Panc1 (cell line): ENCODE results near the gene RNF19B.

Experiments used
- CTCF ChIP-seq: fragments of 450-650 bp; IDR thresholded peaks from 2 replicates; pipeline ENCODE4 v1.5.1; 2017; ENCODE audit warnings: mild to moderate bottlenecking
- SIN3A ChIP-seq: IDR thresholded peaks from 2 replicates; pipeline ENCODE4 v1.6.1; 2012; ENCODE audit warnings: low read depth, mild to moderate bottlenecking, low read length, moderate library complexity, borderline replicate concordance; ENCODE audit not compliant: insufficient read depth

- TF ChIP-seq SIN3A (no peak), CTCF (no peak)
These were observed 33.5 kb upstream of the RNF19B start for GRCh38 chr1:32998064-32998463.
